LNCaP clone FGC (cell line): Measurements from ENCODE around the gene RADIL.

Experiments
- DNase-seq: peaks from one replicate; pipeline ENCODE4 v3.0.0-alpha.2; 2011; ENCODE audit warnings: low read depth
- H3K4me3 ChIP-seq: 2 replicates; pipeline ENCODE4 v1.5.1; 2011; ENCODE audit warnings: mild to moderate bottlenecking, low read depth, low read length, control low read depth
- TF ChIP-seq, protein P1 (sequence below): IDR thresholded peaks from 2 replicates; pipeline ENCODE4 v1.5.1; 2012; ENCODE audit warnings: mild to moderate bottlenecking; ENCODE audit not compliant: control insufficient read depth, insufficient read depth; ENCODE audit errors: extremely low read depth

RADIL gene

DNA sequence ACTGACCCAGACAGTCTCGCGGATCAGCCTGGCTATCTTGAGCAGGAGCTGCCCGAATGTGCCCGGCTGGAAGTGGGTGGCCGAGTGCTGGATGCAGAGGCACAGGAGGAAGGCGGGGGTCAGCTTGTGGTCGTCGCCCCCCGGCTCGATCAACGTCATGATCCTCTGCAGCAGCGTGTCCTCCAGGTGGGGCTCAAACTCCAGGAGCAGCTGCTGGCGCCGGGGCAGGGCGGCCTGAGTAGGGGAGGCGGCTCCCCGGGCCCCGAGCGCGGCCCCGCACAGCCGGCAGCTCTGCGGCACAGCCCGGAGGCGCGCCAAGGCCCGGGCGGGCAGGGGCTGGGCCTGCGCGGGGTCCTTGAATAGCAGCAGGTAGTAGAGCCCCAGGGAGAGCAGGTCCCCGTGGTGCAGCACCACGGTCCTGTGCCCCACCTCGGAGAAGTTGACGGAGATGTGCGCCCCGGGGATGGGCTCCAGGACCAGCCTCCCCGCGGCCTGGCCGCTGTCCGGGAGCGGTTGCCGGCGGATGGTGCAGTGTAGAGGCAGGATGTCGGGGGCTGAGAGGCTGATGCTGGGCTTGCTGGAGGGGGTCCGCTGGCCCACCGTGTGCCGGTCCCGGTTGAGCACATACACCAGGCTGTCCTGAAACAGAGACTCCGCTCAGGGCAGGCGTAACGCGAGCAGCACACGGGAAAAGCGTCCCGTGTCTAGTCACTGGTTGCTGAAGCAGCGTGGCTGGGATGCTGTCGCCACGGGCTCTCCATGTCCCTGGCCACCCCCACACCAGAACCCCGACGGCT lies 48.7 kb downstream of the RADIL start:
- DNase-seq: no peak
- TF ChIP-seq, protein P1, sequence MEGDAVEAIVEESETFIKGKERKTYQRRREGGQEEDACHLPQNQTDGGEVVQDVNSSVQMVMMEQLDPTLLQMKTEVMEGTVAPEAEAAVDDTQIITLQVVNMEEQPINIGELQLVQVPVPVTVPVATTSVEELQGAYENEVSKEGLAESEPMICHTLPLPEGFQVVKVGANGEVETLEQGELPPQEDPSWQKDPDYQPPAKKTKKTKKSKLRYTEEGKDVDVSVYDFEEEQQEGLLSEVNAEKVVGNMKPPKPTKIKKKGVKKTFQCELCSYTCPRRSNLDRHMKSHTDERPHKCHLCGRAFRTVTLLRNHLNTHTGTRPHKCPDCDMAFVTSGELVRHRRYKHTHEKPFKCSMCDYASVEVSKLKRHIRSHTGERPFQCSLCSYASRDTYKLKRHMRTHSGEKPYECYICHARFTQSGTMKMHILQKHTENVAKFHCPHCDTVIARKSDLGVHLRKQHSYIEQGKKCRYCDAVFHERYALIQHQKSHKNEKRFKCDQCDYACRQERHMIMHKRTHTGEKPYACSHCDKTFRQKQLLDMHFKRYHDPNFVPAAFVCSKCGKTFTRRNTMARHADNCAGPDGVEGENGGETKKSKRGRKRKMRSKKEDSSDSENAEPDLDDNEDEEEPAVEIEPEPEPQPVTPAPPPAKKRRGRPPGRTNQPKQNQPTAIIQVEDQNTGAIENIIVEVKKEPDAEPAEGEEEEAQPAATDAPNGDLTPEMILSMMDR: no peak
- no peak overlapping the region for H3K4me3 ChIP-seq

DNA sequence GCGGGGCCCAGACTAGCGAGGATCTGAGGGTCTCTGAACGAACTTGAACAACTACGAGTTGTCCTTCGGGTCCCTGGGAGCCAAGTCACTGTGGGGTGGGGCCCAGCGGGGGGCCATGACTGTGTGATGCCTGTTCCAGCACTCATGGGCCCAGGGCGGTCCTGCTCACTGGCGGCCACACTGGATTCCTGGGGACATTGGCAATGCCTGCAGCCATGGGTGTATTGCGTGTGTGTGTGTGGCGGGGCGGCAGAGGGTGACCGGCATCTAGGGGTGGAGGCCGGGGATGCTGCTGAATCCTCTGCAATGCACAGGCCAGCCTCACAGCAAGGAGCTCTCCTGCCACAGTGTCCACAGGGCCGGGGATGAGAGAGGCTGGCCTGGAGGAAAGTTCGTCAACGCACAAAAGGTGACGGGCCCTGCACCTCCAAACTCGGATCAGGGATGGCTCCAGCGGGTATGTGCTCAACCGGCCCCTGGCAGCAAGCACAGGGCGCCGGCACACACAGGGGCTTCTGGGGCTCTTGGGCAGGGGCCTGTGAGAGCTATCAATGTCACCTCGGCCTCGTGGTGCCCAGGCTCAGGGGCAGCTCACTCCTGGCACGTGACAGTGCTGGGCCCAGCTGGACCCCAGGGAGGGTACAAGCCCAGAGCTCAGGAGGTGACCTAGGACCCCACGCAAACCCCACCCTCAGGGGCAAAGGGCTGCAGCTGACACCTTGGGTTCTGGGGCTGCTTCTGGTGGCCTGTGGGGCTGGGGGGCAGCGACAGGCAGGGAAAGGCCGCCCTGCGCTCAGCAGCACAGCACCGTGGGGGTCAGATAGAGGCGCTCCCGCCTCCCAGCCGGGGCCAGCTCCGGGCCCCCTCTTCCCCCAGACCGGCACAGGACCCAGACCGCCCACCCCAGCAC lies 49.6 kb downstream of the RADIL start:
- DNase-seq: no peak
- H3K4me3 ChIP-seq: no peak overlapping the region
- TF ChIP-seq, protein P1: no peak

DNA sequence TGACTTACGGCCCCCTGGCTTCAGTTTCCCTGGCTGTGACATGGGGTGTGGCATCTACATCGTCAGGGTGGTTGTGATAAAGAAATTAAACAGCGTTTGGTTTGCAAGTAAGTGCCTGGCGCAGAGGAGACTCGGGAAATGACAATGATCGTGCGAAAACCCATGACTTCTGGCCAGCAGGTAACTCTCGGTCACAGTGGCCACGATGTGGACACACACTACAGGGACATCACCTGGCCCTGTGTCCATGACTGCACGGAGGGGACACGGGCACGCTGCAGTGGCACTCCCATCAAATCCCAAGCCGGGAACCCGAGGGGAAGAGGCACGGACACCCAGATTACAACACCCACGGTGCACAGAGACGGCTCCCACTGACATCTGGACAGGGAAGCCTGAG lies 50.3 kb downstream of the RADIL start:
- H3K4me3 ChIP-seq: no peak overlapping the region
- TF ChIP-seq, protein P1: no peak
- DNase-seq: no peak

DNA sequence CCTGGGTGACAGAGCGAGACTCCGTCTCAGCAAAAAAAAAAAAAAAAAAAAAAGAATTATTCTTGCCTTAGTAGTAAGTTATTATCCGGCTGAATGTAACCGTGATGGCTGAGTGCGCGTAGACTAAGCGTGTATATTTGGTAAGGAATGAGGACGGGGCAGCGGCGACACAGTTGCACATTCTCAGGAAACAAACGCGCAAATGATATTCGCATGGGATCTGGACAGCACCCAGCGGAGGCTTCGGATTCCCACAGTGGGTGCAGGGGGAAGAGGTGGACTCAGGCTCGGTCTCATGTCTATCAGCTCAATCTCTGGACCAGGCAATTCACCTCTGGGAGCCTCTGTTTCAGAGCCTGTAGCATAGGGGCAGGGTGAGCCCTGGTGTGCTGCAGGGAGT lies 50.8 kb downstream of the RADIL start:
- no peak overlapping the region for H3K4me3 ChIP-seq
- no peak for DNase-seq
- TF ChIP-seq, protein P1: no peak

DNA sequence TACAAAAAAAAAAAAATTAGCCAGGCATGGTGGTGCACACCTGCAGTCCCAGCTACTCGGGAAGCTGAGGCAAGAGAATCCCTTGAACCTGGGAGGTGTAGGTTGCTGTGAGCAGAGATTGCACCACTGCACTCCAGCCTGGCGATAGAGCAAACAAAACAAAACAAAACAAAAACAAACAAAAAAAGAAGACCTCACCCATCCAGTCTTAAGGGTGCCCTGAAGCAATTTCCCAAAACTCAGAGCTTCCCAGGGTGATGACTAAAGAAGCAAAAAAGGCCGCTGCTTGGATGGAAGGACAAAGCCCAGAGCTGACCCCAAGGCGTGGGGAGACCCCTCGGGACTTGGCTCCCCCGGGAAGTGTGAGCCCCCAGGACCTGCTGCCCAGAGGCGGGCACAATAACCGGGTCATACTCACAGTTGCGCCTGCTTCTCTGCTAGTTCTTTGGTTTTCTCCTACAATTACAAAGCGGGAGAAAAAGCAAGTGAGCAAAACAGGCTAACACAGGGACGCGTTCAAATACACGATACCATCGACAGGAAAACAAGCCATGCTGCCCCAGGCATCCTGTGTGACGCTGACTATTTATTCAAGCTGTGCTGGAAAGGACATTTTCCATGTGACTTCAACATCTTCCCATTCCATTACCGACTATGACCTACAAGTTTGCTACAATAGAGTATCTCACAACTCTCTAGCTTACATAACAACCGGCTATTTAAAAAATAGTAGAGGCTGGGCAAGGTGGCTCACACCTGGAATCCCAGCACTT lies 51.6 kb downstream of the RADIL start:
- H3K4me3 ChIP-seq: no peak overlapping the region
- TF ChIP-seq, protein P1: no peak
- no peak for DNase-seq

DNA sequence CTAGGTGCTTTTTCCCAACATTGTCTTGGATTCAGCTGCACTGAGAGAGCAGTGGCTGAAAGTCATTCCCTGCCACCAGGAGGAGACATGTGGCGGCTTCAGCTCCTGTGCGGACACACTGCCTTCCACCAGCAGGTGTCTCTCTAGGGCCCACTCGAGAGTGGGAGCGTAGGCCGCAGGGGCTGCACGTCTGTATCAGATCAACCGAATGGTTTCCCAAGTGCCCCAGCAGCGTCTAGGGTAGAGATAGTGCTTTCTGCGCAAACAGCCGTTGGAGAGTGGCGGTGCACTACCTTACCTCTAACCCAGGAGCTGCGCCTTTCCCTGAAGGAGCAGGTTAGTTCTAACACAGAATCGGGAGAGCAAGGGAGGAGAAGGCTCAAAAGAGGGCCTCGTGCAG lies 53.3 kb downstream of the RADIL start:
- no peak for DNase-seq
- no peak overlapping the region for H3K4me3 ChIP-seq
- TF ChIP-seq, protein P1: peak; percentile 44
